PFSK-1 (cell line): ENCODE data around the gene MAST1.
A peak's percentile ranks its signal among the peaks of the same experiment; 100 is the strongest.

Experiments
- FOXP2 ChIP-seq: optimal IDR thresholded peaks from 2 replicates; pipeline ENCODE3; 2011; ENCODE audit warnings: borderline replicate concordance, control low read depth, inconsistent platforms; ENCODE audit not compliant: insufficient read depth; ENCODE audit errors: extremely low read length, extremely low read depth
- POLR2AphosphoS5 ChIP-seq: IDR thresholded peaks from 2 replicates; pipeline ENCODE4 v1.6.1; 2012; ENCODE audit warnings: low read depth, mild to moderate bottlenecking, control low read depth, low read length, moderate library complexity
- SIN3A ChIP-seq: IDR thresholded peaks from 2 replicates; pipeline ENCODE4 v1.6.1; 2012; ENCODE audit warnings: mild to moderate bottlenecking, low read length, moderate library complexity, borderline replicate concordance; ENCODE audit not compliant: insufficient read depth
- TAF1 ChIP-seq: IDR thresholded peaks from 2 replicates; pipeline ENCODE4 v1.6.1; 2012; ENCODE audit warnings: low read length, control low read depth, borderline replicate concordance; ENCODE audit not compliant: insufficient read depth
- TF ChIP-seq, protein P1 (sequence below), 2 experiments: IDR thresholded peaks; 2 replicates each; pipeline versions ENCODE4 v1.6.1 to v1.8.0; 2011 to 2012; ENCODE audit warnings: low read depth in 2 of 2, low read length in 2 of 2, control low read depth in 1 of 2, inconsistent platforms in 1 of 2, mild to moderate bottlenecking in 1 of 2, moderate library complexity in 1 of 2; ENCODE audit not compliant: insufficient read depth in 1 of 2

The MAST1 gene

DNA sequence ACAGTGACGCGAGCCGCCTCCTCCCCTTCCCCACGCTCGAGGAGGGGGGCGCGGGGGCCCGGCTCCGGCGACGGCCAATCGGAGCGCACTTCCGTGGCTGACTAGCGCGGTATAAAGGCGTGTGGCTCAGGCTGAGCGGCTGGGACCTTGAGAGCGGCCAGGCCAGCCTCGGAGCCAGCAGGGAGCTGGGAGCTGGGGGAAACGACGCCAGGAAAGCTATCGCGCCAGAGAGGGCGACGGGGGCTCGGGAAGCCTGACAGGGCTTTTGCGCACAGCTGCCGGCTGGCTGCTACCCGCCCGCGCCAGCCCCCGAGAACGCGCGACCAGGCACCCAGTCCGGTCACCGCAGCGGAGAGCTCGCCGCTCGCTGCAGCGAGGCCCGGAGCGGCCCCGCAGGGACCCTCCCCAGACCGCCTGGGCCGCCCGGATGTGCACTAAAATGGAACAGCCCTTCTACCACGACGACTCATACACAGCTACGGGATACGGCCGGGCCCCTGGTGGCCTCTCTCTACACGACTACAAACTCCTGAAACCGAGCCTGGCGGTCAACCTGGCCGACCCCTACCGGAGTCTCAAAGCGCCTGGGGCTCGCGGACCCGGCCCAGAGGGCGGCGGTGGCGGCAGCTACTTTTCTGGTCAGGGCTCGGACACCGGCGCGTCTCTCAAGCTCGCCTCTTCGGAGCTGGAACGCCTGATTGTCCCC lies 46.8 kb upstream of the MAST1 start, which contains the start of gene JUNB:
TSS of gene JUNB (plus strand) at position 142 of the 706 bp plus-strand sequence. CDS start at position 428, 286 bp downstream.
- TF ChIP-seq, protein P1, sequence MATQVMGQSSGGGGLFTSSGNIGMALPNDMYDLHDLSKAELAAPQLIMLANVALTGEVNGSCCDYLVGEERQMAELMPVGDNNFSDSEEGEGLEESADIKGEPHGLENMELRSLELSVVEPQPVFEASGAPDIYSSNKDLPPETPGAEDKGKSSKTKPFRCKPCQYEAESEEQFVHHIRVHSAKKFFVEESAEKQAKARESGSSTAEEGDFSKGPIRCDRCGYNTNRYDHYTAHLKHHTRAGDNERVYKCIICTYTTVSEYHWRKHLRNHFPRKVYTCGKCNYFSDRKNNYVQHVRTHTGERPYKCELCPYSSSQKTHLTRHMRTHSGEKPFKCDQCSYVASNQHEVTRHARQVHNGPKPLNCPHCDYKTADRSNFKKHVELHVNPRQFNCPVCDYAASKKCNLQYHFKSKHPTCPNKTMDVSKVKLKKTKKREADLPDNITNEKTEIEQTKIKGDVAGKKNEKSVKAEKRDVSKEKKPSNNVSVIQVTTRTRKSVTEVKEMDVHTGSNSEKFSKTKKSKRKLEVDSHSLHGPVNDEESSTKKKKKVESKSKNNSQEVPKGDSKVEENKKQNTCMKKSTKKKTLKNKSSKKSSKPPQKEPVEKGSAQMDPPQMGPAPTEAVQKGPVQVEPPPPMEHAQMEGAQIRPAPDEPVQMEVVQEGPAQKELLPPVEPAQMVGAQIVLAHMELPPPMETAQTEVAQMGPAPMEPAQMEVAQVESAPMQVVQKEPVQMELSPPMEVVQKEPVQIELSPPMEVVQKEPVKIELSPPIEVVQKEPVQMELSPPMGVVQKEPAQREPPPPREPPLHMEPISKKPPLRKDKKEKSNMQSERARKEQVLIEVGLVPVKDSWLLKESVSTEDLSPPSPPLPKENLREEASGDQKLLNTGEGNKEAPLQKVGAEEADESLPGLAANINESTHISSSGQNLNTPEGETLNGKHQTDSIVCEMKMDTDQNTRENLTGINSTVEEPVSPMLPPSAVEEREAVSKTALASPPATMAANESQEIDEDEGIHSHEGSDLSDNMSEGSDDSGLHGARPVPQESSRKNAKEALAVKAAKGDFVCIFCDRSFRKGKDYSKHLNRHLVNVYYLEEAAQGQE (IDR thresholded peaks at IDR 0.05; ENCODE audit: insufficient read depth in 1 of 2, low read depth in 2 of 2, low read length in 2 of 2) = peak; percentile 63 to 70; a peak in 2 of 4 replicates
- TF ChIP-seq TAF1 = peak; percentile 98
- TF ChIP-seq POLR2AphosphoS5 = peak; percentile 100
- peak; percentile 98 for TF ChIP-seq SIN3A
- no peak for TF ChIP-seq FOXP2

DNA sequence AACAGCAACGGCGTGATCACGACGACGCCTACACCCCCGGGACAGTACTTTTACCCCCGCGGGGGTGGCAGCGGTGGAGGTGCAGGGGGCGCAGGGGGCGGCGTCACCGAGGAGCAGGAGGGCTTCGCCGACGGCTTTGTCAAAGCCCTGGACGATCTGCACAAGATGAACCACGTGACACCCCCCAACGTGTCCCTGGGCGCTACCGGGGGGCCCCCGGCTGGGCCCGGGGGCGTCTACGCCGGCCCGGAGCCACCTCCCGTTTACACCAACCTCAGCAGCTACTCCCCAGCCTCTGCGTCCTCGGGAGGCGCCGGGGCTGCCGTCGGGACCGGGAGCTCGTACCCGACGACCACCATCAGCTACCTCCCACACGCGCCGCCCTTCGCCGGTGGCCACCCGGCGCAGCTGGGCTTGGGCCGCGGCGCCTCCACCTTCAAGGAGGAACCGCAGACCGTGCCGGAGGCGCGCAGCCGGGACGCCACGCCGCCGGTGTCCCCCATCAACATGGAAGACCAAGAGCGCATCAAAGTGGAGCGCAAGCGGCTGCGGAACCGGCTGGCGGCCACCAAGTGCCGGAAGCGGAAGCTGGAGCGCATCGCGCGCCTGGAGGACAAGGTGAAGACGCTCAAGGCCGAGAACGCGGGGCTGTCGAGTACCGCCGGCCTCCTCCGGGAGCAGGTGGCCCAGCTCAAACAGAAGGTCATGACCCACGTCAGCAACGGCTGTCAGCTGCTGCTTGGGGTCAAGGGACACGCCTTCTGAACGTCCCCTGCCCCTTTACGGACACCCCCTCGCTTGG lies 46.1 kb upstream of the MAST1 start:
- TF ChIP-seq TAF1 = no peak
- TF ChIP-seq SIN3A = peak; percentile 19; the same call in 1 of the 2 replicates
- TF ChIP-seq, protein P1 (IDR thresholded peaks at IDR 0.05; ENCODE audit: insufficient read depth in 1 of 2, low read depth in 2 of 2, low read length in 2 of 2) = peak in 1 of 2 experiments; percentile 15; a peak in 1 of 4 replicates

- TF ChIP-seq POLR2AphosphoS5 (no peak), TAF1 (no peak), FOXP2 (no peak), SIN3A (no peak)
- TF ChIP-seq, protein P1 (IDR thresholded peaks at IDR 0.05; ENCODE audit: insufficient read depth in 1 of 2, low read depth in 2 of 2, low read length in 2 of 2) = no peak
These were observed 45.4 kb upstream of the MAST1 start for GRCh38 chr19:12792853-12793289.

DNA sequence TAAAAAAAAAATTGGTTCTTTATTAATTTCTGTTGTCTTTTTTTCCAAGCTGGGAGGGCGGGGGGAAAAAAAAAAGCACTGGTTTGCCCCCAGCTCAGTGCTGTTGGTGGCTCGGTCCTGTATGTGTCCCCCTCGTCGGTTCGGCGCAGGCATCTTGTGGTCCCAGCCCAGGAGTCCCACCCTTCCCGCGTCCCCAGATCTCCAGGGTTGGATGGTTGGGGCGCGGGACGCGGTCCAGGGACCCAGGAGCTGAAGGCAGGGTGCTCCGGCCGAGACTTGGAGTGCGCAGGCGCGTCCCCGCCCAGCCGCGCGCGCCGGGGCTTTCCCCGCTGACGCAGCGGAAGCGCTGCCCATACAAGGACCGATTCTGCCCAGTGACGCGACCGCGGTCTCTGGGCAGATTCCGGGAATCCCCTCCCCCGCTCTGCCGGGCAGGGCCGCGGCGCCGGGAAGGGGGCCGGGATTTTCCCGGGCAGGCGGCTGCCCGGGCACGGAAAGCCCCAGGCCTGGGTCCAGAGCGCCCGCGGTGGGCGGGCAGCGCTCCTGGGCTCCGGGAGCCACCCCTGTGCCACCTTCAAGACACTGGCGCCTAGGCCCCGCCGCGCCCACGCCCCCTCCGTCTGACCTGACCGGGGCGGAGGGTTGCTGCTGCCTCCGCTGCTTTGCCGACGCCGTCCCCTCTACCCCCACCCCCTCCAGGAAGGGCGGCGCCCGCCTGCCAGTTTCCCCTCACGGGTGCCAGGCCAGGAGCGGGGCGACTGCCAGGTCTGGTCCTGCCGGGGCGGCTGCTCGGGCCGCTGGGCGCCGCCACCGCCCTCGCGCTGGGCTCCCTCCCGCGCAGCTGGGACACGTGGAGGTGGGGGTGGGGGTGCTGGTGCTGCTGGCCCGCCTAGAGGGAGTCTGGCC lies 44.8 kb upstream of the MAST1 start:
- TF ChIP-seq POLR2AphosphoS5 = peak; percentile 62; the same call in 1 of the 2 replicates
- TF ChIP-seq SIN3A = peak; percentile 89; the same call in 1 of the 2 replicates
- TF ChIP-seq TAF1 = no peak
- no peak for TF ChIP-seq FOXP2
- TF ChIP-seq, protein P1 (IDR thresholded peaks at IDR 0.05; ENCODE audit: insufficient read depth in 1 of 2, low read depth in 2 of 2, low read length in 2 of 2) = no peak
